Trophoblast cell (in vitro differentiated cells and primary cell): ENCODE measurements around the gene UGT8.

Experiments used
- DNase-seq, 2 donors: peaks; one replicate each; pipeline ENCODE4 v3.0.0-alpha.2; 2016
- H2AFZ ChIP-seq: 2 replicates; pipeline ENCODE4 v1.6.1; 2013; ENCODE audit warnings: low read length, moderate library complexity, mild to moderate bottlenecking; ENCODE audit not compliant: insufficient read depth, poor library complexity
- H2AK5ac ChIP-seq: 2 replicates; pipeline ENCODE4 v1.6.1; 2013; ENCODE audit warnings: mild to moderate bottlenecking, low read length
- H2BK120ac ChIP-seq: 2 replicates; pipeline ENCODE4 v1.6.1; 2013; ENCODE audit warnings: low read length, mild to moderate bottlenecking, moderate library complexity; ENCODE audit not compliant: insufficient read depth, poor library complexity
- H2BK12ac ChIP-seq: 2 replicates; pipeline ENCODE4 v1.6.1; 2013; ENCODE audit warnings: mild to moderate bottlenecking, low read length, moderate library complexity
- H2BK5ac ChIP-seq: 2 replicates; pipeline ENCODE4 v1.6.1; 2013; ENCODE audit warnings: low read length, low read depth, moderate library complexity, mild to moderate bottlenecking; ENCODE audit not compliant: poor library complexity
- H3K14ac ChIP-seq: 2 replicates; pipeline ENCODE4 v1.6.1; 2013; ENCODE audit warnings: mild to moderate bottlenecking, low read length
- H3K18ac ChIP-seq: 2 replicates; pipeline ENCODE4 v1.6.1; 2013; ENCODE audit warnings: mild to moderate bottlenecking, low read length
- H3K23ac ChIP-seq: 2 replicates; pipeline ENCODE4 v1.6.1; 2013; ENCODE audit warnings: low read length
- H3K27ac ChIP-seq: 2 replicates; pipeline ENCODE4 v1.5.1; 2013; ENCODE audit warnings: low read depth, mild to moderate bottlenecking, inconsistent platforms, low read length, moderate library complexity
- H3K27me3 ChIP-seq: 2 replicates; pipeline ENCODE4 v1.6.1; 2013; ENCODE audit warnings: inconsistent platforms, mild to moderate bottlenecking, low read length, moderate library complexity; ENCODE audit not compliant: insufficient read depth
- H3K36me3 ChIP-seq, 2 experiments: 1 replicate in 1 of 2; 2 replicates in 1 of 2; pipeline ENCODE4 v1.6.1; 2013; ENCODE audit warnings: low read length in 2 of 2, mild to moderate bottlenecking in 2 of 2, moderate library complexity in 1 of 2; ENCODE audit not compliant: insufficient read depth in 2 of 2, control insufficient read depth in 1 of 2
- H3K4ac ChIP-seq: 2 replicates; pipeline ENCODE4 v1.6.1; 2013; ENCODE audit warnings: low read depth, mild to moderate bottlenecking, low read length, moderate library complexity
- H3K4me1 ChIP-seq, 2 experiments: 1 replicate in 1 of 2; 2 replicates in 1 of 2; pipeline ENCODE4 v1.6.1; 2013; ENCODE audit warnings: low read length in 2 of 2, mild to moderate bottlenecking in 2 of 2, moderate library complexity in 1 of 2; ENCODE audit not compliant: insufficient read depth in 2 of 2, control insufficient read depth in 1 of 2
- H3K4me2 ChIP-seq: 2 replicates; pipeline ENCODE4 v1.6.1; 2013; ENCODE audit warnings: inconsistent platforms, mild to moderate bottlenecking, low read length, moderate library complexity
- H3K4me3 ChIP-seq: 2 replicates; pipeline ENCODE4 v1.5.1; 2013; ENCODE audit warnings: mild to moderate bottlenecking, low read depth, low read length, inconsistent platforms
- H3K79me1 ChIP-seq: one replicate; pipeline ENCODE4 v1.6.1; 2013; ENCODE audit warnings: low read length
- H3K79me2 ChIP-seq: 2 replicates; pipeline ENCODE4 v1.6.1; 2013; ENCODE audit warnings: low read length, mild to moderate bottlenecking; ENCODE audit not compliant: control insufficient read depth, insufficient read depth, poor library complexity
- H3K9ac ChIP-seq: 2 replicates; pipeline ENCODE4 v1.6.1; 2013; ENCODE audit warnings: mild to moderate bottlenecking, low read length
- H3K9me3 ChIP-seq: 2 replicates; pipeline ENCODE4 v1.6.1; 2013; ENCODE audit warnings: low read depth, mild to moderate bottlenecking, control low read depth, inconsistent platforms, low read length; ENCODE audit not compliant: insufficient read depth
- H4K12ac ChIP-seq: 2 replicates; pipeline ENCODE4 v1.6.1; 2013; ENCODE audit warnings: low read depth, mild to moderate bottlenecking, low read length, moderate library complexity
- H4K8ac ChIP-seq: 2 replicates; pipeline ENCODE4 v1.6.1; 2013; ENCODE audit warnings: low read depth, mild to moderate bottlenecking, low read length, moderate library complexity
- H4K91ac ChIP-seq: one replicate; pipeline ENCODE4 v1.6.1; 2013; ENCODE audit warnings: low read depth, mild to moderate bottlenecking, low read length, moderate library complexity
- WGBS: extraction: QIAGEN DNeasy Blood & Tissue Kit; methylation state at CpG from one replicate; pipeline ENCODE4 v1.1.7; 2013; ENCODE audit warnings: missing lambda C conversion rate; ENCODE audit not compliant: insufficient read length, insufficient coverage; ENCODE audit errors: extremely low coverage; 5-methylcytosine and 5-hydroxymethylcytosine counted together

UGT8 gene

DNA sequence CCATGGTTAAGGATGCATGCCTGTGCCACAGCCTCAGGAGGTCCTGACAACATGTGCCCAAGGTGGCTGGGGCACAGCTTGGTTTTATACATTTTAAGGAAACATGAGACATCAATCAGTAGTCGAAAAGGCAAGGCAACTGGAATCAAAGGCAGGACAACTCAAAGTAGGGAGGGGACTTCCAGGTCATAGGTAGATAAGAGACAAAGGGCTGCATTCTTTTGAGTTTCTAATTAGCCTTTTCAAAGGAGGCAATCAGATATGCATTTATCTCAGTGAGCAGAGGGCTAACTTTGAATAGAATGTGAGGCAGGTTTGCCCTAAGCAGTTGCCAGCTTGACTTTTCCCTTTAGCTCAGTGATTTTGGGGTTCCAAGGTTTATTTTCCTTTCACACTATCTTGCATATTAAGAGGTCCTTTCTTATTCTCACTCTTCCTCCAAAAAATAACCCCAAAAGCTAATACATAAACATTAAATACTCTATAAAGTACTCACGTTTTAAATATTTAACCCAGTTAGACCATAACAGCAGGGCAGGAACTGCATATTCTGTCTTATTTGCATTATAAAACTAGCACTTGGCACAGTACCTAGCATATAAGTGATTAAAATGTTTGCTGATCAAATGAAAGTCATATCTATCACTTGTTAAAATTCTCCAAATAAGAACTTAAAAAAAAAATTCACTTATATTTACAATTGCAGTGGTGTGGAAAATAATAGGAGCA, 36.3 kb upstream of the UGT8 start:
- H3K18ac ChIP-seq = no peak overlapping the region
- no peak for DNase-seq
- no peak overlapping the region for H3K4me2 ChIP-seq
- peaks cover 1% of the 10 kb centered on the region for H3K9me3 ChIP-seq
- no peak overlapping the region for H4K12ac ChIP-seq
- no peaks in the 10 kb centered on the region for H3K27me3 ChIP-seq
- no peak overlapping the region for H2AK5ac ChIP-seq
- no peak overlapping the region for H2BK5ac ChIP-seq
- H3K79me2 ChIP-seq = no peaks in the 10 kb centered on the region
- no peak overlapping the region for H3K14ac ChIP-seq
- no peak overlapping the region for H3K9ac ChIP-seq
- H3K4me3 ChIP-seq = no peak overlapping the region
- peaks cover 0 to 1% of the 10 kb centered on the region in 2 experiments for H3K36me3 ChIP-seq
- H2AFZ ChIP-seq = no peak overlapping the region
- H3K23ac ChIP-seq = no peak overlapping the region
- H4K8ac ChIP-seq = no peak overlapping the region
- no peak overlapping the region for H4K91ac ChIP-seq
- WGBS = no CpG with 5 or more reads among the region's 2 CpGs
- no peak overlapping the region for H2BK120ac ChIP-seq
- H2BK12ac ChIP-seq = no peak overlapping the region
- no peak overlapping the region for H3K4ac ChIP-seq
- no peak overlapping the region for H3K27ac ChIP-seq
- H3K79me1 ChIP-seq = no peaks in the 10 kb centered on the region
- no peaks in the 10 kb centered on the region for H3K4me1 ChIP-seq

DNA sequence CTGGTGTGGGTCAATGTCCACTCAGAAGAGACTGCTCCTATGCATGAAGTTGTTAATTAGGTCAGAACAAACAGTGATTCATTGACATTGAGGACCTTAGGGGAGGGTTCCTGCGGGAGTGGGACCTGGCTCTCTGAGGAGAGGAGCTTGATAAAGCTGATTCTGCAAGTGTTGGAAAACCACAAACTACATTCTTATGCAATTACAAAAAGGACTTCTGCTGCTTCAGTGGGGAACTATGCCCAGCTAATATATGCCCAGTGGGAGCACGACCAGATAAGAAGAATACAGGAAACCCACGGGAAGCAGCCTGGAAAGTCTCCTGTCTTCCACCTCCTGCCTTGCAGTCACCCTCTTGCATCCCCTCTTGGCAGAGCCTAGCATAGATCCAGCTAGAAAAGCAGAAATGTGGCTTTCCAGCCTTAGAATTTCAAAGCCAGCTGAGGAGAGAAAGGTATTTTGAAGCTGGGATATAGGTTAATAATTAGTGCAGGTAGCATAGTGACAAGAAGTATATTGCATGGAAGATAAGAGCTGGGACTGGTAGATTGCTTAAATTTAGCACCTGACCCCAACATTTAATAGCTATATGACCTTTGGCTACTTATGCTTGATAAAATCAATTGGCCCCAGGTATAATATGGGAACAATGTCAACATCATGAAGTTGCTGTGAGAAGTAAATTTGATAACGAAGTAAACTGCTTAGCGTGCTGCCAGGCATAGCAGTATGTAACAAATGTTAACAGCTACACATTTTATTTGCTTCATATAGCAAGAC, 34.9 kb upstream of the UGT8 start:
- WGBS = no CpG with 5 or more reads among the region's 5 CpGs

DNA sequence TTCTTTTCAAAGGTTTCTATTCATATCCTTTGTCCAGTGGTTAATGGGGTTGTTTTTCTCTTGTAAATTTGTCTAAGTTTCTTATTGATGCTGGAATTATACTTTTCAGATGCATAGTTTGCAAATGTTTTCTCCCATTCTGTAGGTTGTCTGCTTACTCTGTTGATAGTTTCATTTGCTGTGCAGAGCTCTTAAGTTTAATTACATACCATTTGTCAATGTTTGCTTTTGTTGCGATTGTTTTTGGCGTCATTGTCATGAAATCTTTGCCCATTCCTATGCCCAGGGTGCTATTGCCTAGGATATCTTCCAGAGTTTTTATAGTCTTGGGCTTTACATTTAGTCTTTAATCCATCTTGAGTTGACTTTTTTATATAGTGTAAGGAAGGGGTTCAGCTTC, 21.2 kb upstream of the UGT8 start:
- Histone ChIP-seq H3K79me1 (no peaks in the 10 kb centered on the region), H3K4me3 (no peak overlapping the region), H3K9me3 (peaks cover 2% of the 10 kb centered on the region), H3K14ac (no peak overlapping the region), H2AFZ (no peak overlapping the region), H3K23ac (no peak overlapping the region), H4K91ac (no peak overlapping the region), H3K4ac (no peak overlapping the region), H3K4me2 (no peak overlapping the region), H2BK120ac (no peak overlapping the region), H3K4me1 (no peaks in the 10 kb centered on the region), H3K9ac (no peak overlapping the region), H2BK12ac (no peak overlapping the region), H3K79me2 (no peaks in the 10 kb centered on the region), H2BK5ac (no peak overlapping the region), H3K27me3 (no peaks in the 10 kb centered on the region), H4K8ac (no peak overlapping the region), H3K27ac (no peak overlapping the region), H4K12ac (no peak overlapping the region), H3K36me3 (no peaks in the 10 kb centered on the region), H2AK5ac (no peak overlapping the region), H3K18ac (no peak overlapping the region)
- no CpG with 5 or more reads among the region's 2 CpGs for WGBS
- DNase-seq = no peak

More for the DNA sequence above, 34.9 kb upstream of the UGT8 start:
- H3K36me3 ChIP-seq = peaks cover 0 to 1% of the 10 kb centered on the region in 2 experiments
- no peaks in the 10 kb centered on the region for H3K27me3 ChIP-seq
- no peak overlapping the region for H2BK5ac ChIP-seq
- no peaks in the 10 kb centered on the region for H3K79me1 ChIP-seq
- H2AFZ ChIP-seq = no peak overlapping the region
- no peak overlapping the region for H3K14ac ChIP-seq
- H3K4me2 ChIP-seq = no peak overlapping the region
- no peak overlapping the region for H2AK5ac ChIP-seq
- H4K91ac ChIP-seq = no peak overlapping the region
- no peak overlapping the region for H3K9ac ChIP-seq
- no peak overlapping the region for H2BK12ac ChIP-seq
- no peak overlapping the region for H4K12ac ChIP-seq
- peak in 1 of 2 donors; percentile 33 for DNase-seq
- H3K18ac ChIP-seq = no peak overlapping the region
- no peak overlapping the region for H4K8ac ChIP-seq
- no peaks in the 10 kb centered on the region for H3K79me2 ChIP-seq
- no peak overlapping the region for H3K4me3 ChIP-seq
- H3K27ac ChIP-seq = no peak overlapping the region
- no peak overlapping the region for H3K4ac ChIP-seq
- H2BK120ac ChIP-seq = no peak overlapping the region
- H3K4me1 ChIP-seq = no peaks in the 10 kb centered on the region
- H3K9me3 ChIP-seq = peaks cover 1% of the 10 kb centered on the region
- H3K23ac ChIP-seq = no peak overlapping the region

DNA sequence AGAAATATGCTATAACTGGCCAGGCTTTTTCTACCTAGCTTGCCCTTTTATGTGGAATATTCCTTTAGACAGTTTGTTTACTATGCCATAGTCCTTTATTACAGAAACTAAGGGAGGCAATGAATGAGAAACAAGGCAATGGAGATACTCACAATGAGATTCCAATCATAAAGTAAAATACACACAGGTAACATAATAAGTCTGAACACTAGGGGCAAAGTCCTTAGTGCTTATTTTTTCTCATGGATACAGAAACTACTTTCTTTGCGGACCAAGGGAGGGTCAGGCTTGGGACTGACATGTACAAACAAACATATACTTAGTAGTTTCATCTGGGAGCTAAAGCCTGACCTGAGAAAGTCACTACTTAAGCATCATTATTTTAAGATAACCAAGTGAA, 16.0 kb upstream of the UGT8 start:
- Histone ChIP-seq H3K79me2 (no peaks in the 10 kb centered on the region), H3K23ac (no peak overlapping the region), H3K4ac (no peak overlapping the region), H2BK5ac (no peak overlapping the region), H3K9me3 (peaks cover 2% of the 10 kb centered on the region), H3K4me3 (no peak overlapping the region), H3K18ac (no peak overlapping the region), H2BK12ac (no peak overlapping the region), H2AFZ (no peak overlapping the region), H3K27ac (no peak overlapping the region), H3K36me3 (no peaks in the 10 kb centered on the region), H3K27me3 (no peaks in the 10 kb centered on the region), H3K14ac (no peak overlapping the region), H4K8ac (no peak overlapping the region), H4K12ac (no peak overlapping the region), H2BK120ac (no peak overlapping the region), H4K91ac (no peak overlapping the region), H3K4me2 (no peak overlapping the region), H3K9ac (no peak overlapping the region), H3K4me1 (no peaks in the 10 kb centered on the region), H2AK5ac (no peak overlapping the region), H3K79me1 (no peaks in the 10 kb centered on the region)
- WGBS = no CpG with 5 or more reads among the region's 1 CpG
- DNase-seq = no peak
